Ectodermal cell (in vitro differentiated cells): ENCODE measurements around the gene ELOVL2.

Experiments
- H3K27ac ChIP-seq: 2 replicates; pipeline ENCODE4 v1.7.0; 2013; ENCODE audit warnings: mild to moderate bottlenecking, low read depth, low read length; ENCODE audit not compliant: insufficient read depth, poor library complexity, severe bottlenecking
- H3K27me3 ChIP-seq: 2 replicates; pipeline ENCODE4 v1.7.0; 2013; ENCODE audit warnings: mild to moderate bottlenecking, low read length; ENCODE audit not compliant: insufficient read depth, control insufficient read depth, poor library complexity, severe bottlenecking
- H3K36me3 ChIP-seq: one replicate; pipeline ENCODE4 v1.7.0; 2013; ENCODE audit warnings: low read length; ENCODE audit not compliant: control insufficient read depth, insufficient read depth
- H3K4me1 ChIP-seq: one replicate; pipeline ENCODE4 v1.7.0; 2013; ENCODE audit warnings: low read length; ENCODE audit not compliant: control insufficient read depth, insufficient read depth
- H3K4me3 ChIP-seq: 2 replicates; pipeline ENCODE4 v1.7.0; 2013; ENCODE audit warnings: low read depth, low read length, control low read depth; ENCODE audit not compliant: insufficient read depth
- H3K9me3 ChIP-seq: 2 replicates; pipeline ENCODE4 v1.7.0; 2013; ENCODE audit warnings: mild to moderate bottlenecking, low read length, moderate library complexity; ENCODE audit not compliant: control insufficient read depth
- WGBS, 2 experiments: methylation state at CpG; one replicate each; pipeline ENCODE4 v1.1.7; 2013; ENCODE audit warnings: missing lambda C conversion rate in 2 of 2; 5-methylcytosine and 5-hydroxymethylcytosine counted together

The ELOVL2 gene

GRCh38 chr6:11040134-11040533 lies 4.0 kb downstream of the ELOVL2 start:
- no peak overlapping the region for H3K27ac ChIP-seq
- H3K9me3 ChIP-seq: no peaks in the 10 kb centered on the region
- whole genome bisulfite sequencing, 2 experiments: 94 to 98% methylated on average over 3 of the region's 3 CpGs
- no peak overlapping the region for H3K4me3 ChIP-seq
- H3K36me3 ChIP-seq: no peaks in the 10 kb centered on the region
- H3K27me3 ChIP-seq: peaks cover 52% of the 10 kb centered on the region
- H3K4me1 ChIP-seq: no peaks in the 10 kb centered on the region

GRCh38 chr6:11039040-11039439 lies 5.1 kb downstream of the ELOVL2 start:
- H3K27me3 ChIP-seq: peaks cover 42% of the 10 kb centered on the region
- H3K4me1 ChIP-seq: no peaks in the 10 kb centered on the region
- H3K36me3 ChIP-seq: no peaks in the 10 kb centered on the region
- whole genome bisulfite sequencing, 2 experiments: 81 to 87% methylated on average over 1 of the region's 1 CpG
- H3K27ac ChIP-seq: no peak overlapping the region
- no peaks in the 10 kb centered on the region for H3K9me3 ChIP-seq
- no peak overlapping the region for H3K4me3 ChIP-seq

- no peak overlapping the region for H3K27ac ChIP-seq
- no peaks in the 10 kb centered on the region for H3K9me3 ChIP-seq
- H3K4me3 ChIP-seq: no peak overlapping the region
- H3K36me3 ChIP-seq: no peaks in the 10 kb centered on the region
- H3K4me1 ChIP-seq: no peaks in the 10 kb centered on the region
- peaks cover 22% of the 10 kb centered on the region for H3K27me3 ChIP-seq
- WGBS, 2 experiments: 50 to 70% methylated on average over 1 of the region's 2 CpGs
These were observed 7.1 kb downstream of the ELOVL2 start for GRCh38 chr6:11036977-11037430.

- Histone ChIP-seq H3K27me3 (peaks cover 15% of the 10 kb centered on the region), H3K27ac (no peak overlapping the region), H3K9me3 (no peaks in the 10 kb centered on the region), H3K4me3 (no peak overlapping the region), H3K36me3 (no peaks in the 10 kb centered on the region), H3K4me1 (no peaks in the 10 kb centered on the region)
- WGBS, 2 experiments: 79% methylated on average over 4 of the region's 4 CpGs
These were observed 7.8 kb downstream of the ELOVL2 start for GRCh38 chr6:11036351-11036740.

GRCh38 chr6:11035616-11036350 lies 8.3 kb downstream of the ELOVL2 start:
- Histone ChIP-seq H3K27ac (no peak overlapping the region), H3K9me3 (no peaks in the 10 kb centered on the region), H3K27me3 (peaks cover 9% of the 10 kb centered on the region), H3K4me1 (no peaks in the 10 kb centered on the region), H3K4me3 (no peak overlapping the region), H3K36me3 (no peaks in the 10 kb centered on the region)
- WGBS, 2 experiments: 88 to 92% methylated on average over 6 to 7 of the region's 7 CpGs

- Histone ChIP-seq H3K9me3 (no peaks in the 10 kb centered on the region), H3K4me1 (no peaks in the 10 kb centered on the region), H3K36me3 (no peaks in the 10 kb centered on the region), H3K4me3 (no peak overlapping the region), H3K27me3 (no peaks in the 10 kb centered on the region), H3K27ac (no peak overlapping the region)
These were observed 10.3 kb downstream of the ELOVL2 start for GRCh38 chr6:11033825-11034224.

- Histone ChIP-seq H3K27me3 (no peaks in the 10 kb centered on the region), H3K9me3 (no peaks in the 10 kb centered on the region), H3K4me1 (peaks cover 8% of the 10 kb centered on the region)
These were observed 13.2 kb downstream of the ELOVL2 start for GRCh38 chr6:11030904-11031303.

GRCh38 chr6:11028959-11029358 lies 15.1 kb downstream of the ELOVL2 start:
- Histone ChIP-seq H3K4me1 (peaks cover 10% of the 10 kb centered on the region), H3K4me3 (no peak overlapping the region), H3K27me3 (no peaks in the 10 kb centered on the region), H3K36me3 (no peaks in the 10 kb centered on the region), H3K27ac (no peak overlapping the region), H3K9me3 (no peaks in the 10 kb centered on the region)
- 89 to 96% methylated on average over 11 of the region's 11 CpGs for WGBS, 2 experiments

More at GRCh38 chr6:11030904-11031303, 13.2 kb downstream of the ELOVL2 start:
- Histone ChIP-seq H3K36me3 (no peaks in the 10 kb centered on the region), H3K4me3 (no peak overlapping the region), H3K27ac (no peak overlapping the region)
- WGBS, 2 experiments: 94 to 100% methylated on average over 3 of the region's 4 CpGs

- no peaks in the 10 kb centered on the region for H3K27me3 ChIP-seq
- H3K4me1 ChIP-seq: peaks cover 10% of the 10 kb centered on the region
- no peaks in the 10 kb centered on the region for H3K9me3 ChIP-seq
- H3K4me3 ChIP-seq: no peak overlapping the region
- H3K27ac ChIP-seq: no peak overlapping the region
- 72 to 76% methylated on average over 4 of the region's 4 CpGs for WGBS, 2 experiments
- H3K36me3 ChIP-seq: no peaks in the 10 kb centered on the region
These were observed 16.5 kb downstream of the ELOVL2 start for GRCh38 chr6:11027565-11028110.

- Histone ChIP-seq H3K4me1 (peaks cover 10% of the 10 kb centered on the region), H3K27me3 (no peaks in the 10 kb centered on the region), H3K4me3 (no peak overlapping the region), H3K9me3 (no peaks in the 10 kb centered on the region), H3K27ac (no peak overlapping the region), H3K36me3 (no peaks in the 10 kb centered on the region)
- WGBS, 2 experiments: 20 to 21% methylated on average over 10 of the region's 10 CpGs
These were observed 18.0 kb downstream of the ELOVL2 start for GRCh38 chr6:11025921-11026635.
